ENCODE data around the gene CORO2B.

DNA sequence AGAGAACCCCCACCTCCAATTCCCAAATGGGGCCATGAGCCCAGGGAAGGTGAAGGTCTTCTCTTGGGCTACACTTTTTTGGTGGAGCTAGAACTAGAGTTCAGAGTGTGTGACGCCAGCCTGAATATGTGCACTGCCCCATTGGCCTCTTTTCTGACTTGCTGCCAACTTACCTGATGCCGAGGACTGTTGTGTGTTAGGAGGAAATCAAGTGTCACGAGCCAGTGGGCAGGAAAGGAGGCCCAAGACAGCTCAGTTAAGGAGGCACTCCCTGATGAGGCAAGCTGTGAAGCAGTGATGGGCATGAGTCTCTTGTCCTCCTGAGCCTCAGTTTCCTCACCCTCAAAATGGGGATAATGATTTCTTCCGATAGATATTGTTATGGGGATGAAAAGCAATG is 134.1 kb downstream of the CORO2B start:
- TF ChIP-seq, protein P1, sequence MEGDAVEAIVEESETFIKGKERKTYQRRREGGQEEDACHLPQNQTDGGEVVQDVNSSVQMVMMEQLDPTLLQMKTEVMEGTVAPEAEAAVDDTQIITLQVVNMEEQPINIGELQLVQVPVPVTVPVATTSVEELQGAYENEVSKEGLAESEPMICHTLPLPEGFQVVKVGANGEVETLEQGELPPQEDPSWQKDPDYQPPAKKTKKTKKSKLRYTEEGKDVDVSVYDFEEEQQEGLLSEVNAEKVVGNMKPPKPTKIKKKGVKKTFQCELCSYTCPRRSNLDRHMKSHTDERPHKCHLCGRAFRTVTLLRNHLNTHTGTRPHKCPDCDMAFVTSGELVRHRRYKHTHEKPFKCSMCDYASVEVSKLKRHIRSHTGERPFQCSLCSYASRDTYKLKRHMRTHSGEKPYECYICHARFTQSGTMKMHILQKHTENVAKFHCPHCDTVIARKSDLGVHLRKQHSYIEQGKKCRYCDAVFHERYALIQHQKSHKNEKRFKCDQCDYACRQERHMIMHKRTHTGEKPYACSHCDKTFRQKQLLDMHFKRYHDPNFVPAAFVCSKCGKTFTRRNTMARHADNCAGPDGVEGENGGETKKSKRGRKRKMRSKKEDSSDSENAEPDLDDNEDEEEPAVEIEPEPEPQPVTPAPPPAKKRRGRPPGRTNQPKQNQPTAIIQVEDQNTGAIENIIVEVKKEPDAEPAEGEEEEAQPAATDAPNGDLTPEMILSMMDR (conservative IDR thresholded peaks at IDR 0.05; ENCODE audit: low read depth, low read length), result no peak
- no peak for TF ChIP-seq EZH2 (IDR thresholded peaks at IDR 0.05; ENCODE audit: borderline replicate concordance, low read depth, low read length, poor library complexity, severe bottlenecking)

Measured in A673 (cell line).